Liver (tissue), 9 donors: ENCODE results near the gene KSR1. TPM values are rescaled to one million over a fixed set of nuclear protein-coding genes. Genes with fewer than 3 reads are reported as not detected.

Source experiments
- DNase-seq: peaks from one replicate; pipeline ENCODE4 v3.0.0-alpha.2; 2017; ENCODE audit warnings: low spot score
- H3K27ac ChIP-seq, 2 donors: one replicate each; pipeline ENCODE4 v1.7.0; 2013; ENCODE audit warnings: inconsistent platforms in 2 of 2, low read length in 2 of 2, control low read depth in 1 of 2, low read depth in 1 of 2, mild to moderate bottlenecking in 1 of 2
- H3K27me3 ChIP-seq, 4 donors: one replicate each; pipeline versions ENCODE4 v1.6.1 to v1.7.0; 2013; ENCODE audit warnings: low read length in 3 of 4, inconsistent platforms in 1 of 4, mild to moderate bottlenecking in 1 of 4, moderate library complexity in 1 of 4; ENCODE audit not compliant: control insufficient read depth in 4 of 4, insufficient read depth in 4 of 4
- H3K36me3 ChIP-seq, 4 donors: one replicate each; pipeline versions ENCODE4 v1.6.1 to v1.7.0; 2013; ENCODE audit warnings: low read length in 3 of 4, mild to moderate bottlenecking in 3 of 4, low read depth in 1 of 4, moderate library complexity in 1 of 4; ENCODE audit not compliant: control insufficient read depth in 4 of 4, insufficient read depth in 3 of 4
- H3K4me1 ChIP-seq, 4 donors: one replicate each; pipeline versions ENCODE4 v1.6.1 to v1.7.0; 2013; ENCODE audit warnings: low read length in 3 of 4, mild to moderate bottlenecking in 3 of 4, moderate library complexity in 1 of 4; ENCODE audit not compliant: control insufficient read depth in 4 of 4, insufficient read depth in 4 of 4
- H3K4me3 ChIP-seq, 3 donors: one replicate each; pipeline versions ENCODE4 v1.6.1 to v1.7.0; 2013; ENCODE audit warnings: low read length in 3 of 3, control low read depth in 1 of 3, low read depth in 1 of 3, mild to moderate bottlenecking in 1 of 3
- H3K9ac ChIP-seq, 2 donors: one replicate each; pipeline ENCODE4 v1.7.0; 2013; ENCODE audit warnings: low read length in 2 of 2, mild to moderate bottlenecking in 2 of 2, moderate library complexity in 2 of 2, control low read depth in 1 of 2, low read depth in 1 of 2
- H3K9me3 ChIP-seq, 4 donors: one replicate each; pipeline versions ENCODE4 v1.6.1 to v1.7.0; 2013; ENCODE audit warnings: low read length in 3 of 4; ENCODE audit not compliant: control insufficient read depth in 4 of 4
- ATF3 ChIP-seq: IDR thresholded peaks from 2 replicates; pipeline ENCODE4 v1.6.1; 2016; ENCODE audit warnings: antibody characterized with exemption
- EGR1 ChIP-seq, 2 donors: IDR thresholded peaks; 2 replicates each; pipeline ENCODE4 v1.6.1; 2016 to 2018; ENCODE audit warnings: antibody characterized with exemption in 2 of 2, low read depth in 2 of 2
- FOXA1 ChIP-seq: IDR thresholded peaks from 2 replicates; pipeline ENCODE4 v1.6.1; 2016; ENCODE audit warnings: antibody characterized with exemption
- FOXA2 ChIP-seq: IDR thresholded peaks from 2 replicates; pipeline ENCODE4 v1.6.1; 2016; ENCODE audit warnings: antibody characterized with exemption
- GABPA ChIP-seq, 2 donors: IDR thresholded peaks in 1 of 2; conservative IDR thresholded peaks in 1 of 2; 2 replicates each; pipeline ENCODE4 v1.6.1; 2016; ENCODE audit warnings: antibody characterized with exemption in 2 of 2, mild to moderate bottlenecking in 1 of 2, moderate library complexity in 1 of 2
- HNF4G ChIP-seq: IDR thresholded peaks from 2 replicates; pipeline ENCODE4 v1.6.1; 2016; ENCODE audit warnings: antibody characterized with exemption
- JUND ChIP-seq, 2 donors: IDR thresholded peaks; 2 replicates each; pipeline ENCODE4 v1.6.1; 2016; ENCODE audit warnings: antibody characterized with exemption in 2 of 2
- MAX ChIP-seq: IDR thresholded peaks from 2 replicates; pipeline ENCODE4 v1.6.1; 2016; ENCODE audit warnings: antibody characterized with exemption
- NR2F2 ChIP-seq: IDR thresholded peaks from 2 replicates; pipeline ENCODE4 v1.6.1; 2016; ENCODE audit warnings: antibody characterized with exemption
- RAD21 ChIP-seq, 2 donors: IDR thresholded peaks; 2 replicates each; pipeline ENCODE4 v1.6.1; 2016; ENCODE audit warnings: antibody characterized with exemption in 2 of 2, mild to moderate bottlenecking in 2 of 2
- REST ChIP-seq: IDR thresholded peaks from 2 replicates; pipeline ENCODE4 v1.6.1; 2016; ENCODE audit warnings: antibody characterized with exemption, mild to moderate bottlenecking
- RXRA ChIP-seq, 2 donors: IDR thresholded peaks; 2 replicates each; pipeline ENCODE4 v1.6.1; 2017 to 2018; ENCODE audit warnings: antibody characterized with exemption in 2 of 2, mild to moderate bottlenecking in 1 of 2
- SP1 ChIP-seq: IDR thresholded peaks from 2 replicates; pipeline ENCODE4 v1.6.1; 2018; ENCODE audit warnings: antibody characterized with exemption, mild to moderate bottlenecking
- TAF1 ChIP-seq: conservative IDR thresholded peaks from 2 replicates; pipeline ENCODE4 v1.6.1; 2016; ENCODE audit warnings: antibody characterized with exemption, mild to moderate bottlenecking
- YY1 ChIP-seq: IDR thresholded peaks from 2 replicates; pipeline ENCODE4 v1.6.1; 2016; ENCODE audit warnings: antibody characterized with exemption, mild to moderate bottlenecking
- ZBTB33 ChIP-seq: IDR thresholded peaks from 2 replicates; pipeline ENCODE4 v1.6.1; 2016; ENCODE audit warnings: antibody characterized with exemption
- WGBS: extraction: QIAGEN DNeasy Blood & Tissue Kit; methylation state at CpG from one replicate; pipeline ENCODE4 v1.1.7; 2013; 5-methylcytosine and 5-hydroxymethylcytosine counted together
- polyA plus RNA-seq, 2 donors: library from polyadenylated mRNA; stranded (reverse) in 1 of 2; unstranded in 1 of 2; fragments of 200-250 nt in 1 of 2; fragments of >200 nt in 1 of 2; fragmentation: Nextera tagmentation in 1 of 2; extraction: Ambion mirVana in 1 of 2; gene quantifications; one replicate each; pipeline versions ENCODE4 v1.2.1 to v1.2.3, GENCODE V29; 2013 to 2015
- total RNA-seq, 2 donors: library from RNA; depleted of rRNA; stranded (reverse); fragments of >200 nt; gene quantifications; one replicate each; pipeline ENCODE4 v1.2.3, GENCODE V29; 2014
- donor health status: healthy.
- donor health status: healthy.
- donor health status: healthy.
- donor health status: healthy.
- donor health status: healthy.

Gene KSR1
- total and polyA plus RNA-seq, 4 donors: 1.2 to 9.0 (median 4.1) TPM

GRCh38 chr17:27496005-27496404, 39.8 kb downstream of the KSR1 start:
- TF ChIP-seq TAF1 (no peak), MAX (no peak), FOXA2 (no peak), YY1 (no peak), NR2F2 (no peak), ATF3 (no peak), RXRA (IDR thresholded peaks at IDR 0.05) (no peak), RAD21 (IDR thresholded peaks at IDR 0.05) (no peak), JUND (IDR thresholded peaks at IDR 0.05) (no peak), REST (no peak), ZBTB33 (no peak), HNF4G (no peak), EGR1 (IDR thresholded peaks at IDR 0.05; ENCODE audit: low read depth in 2 of 2) (no peak), GABPA (IDR thresholded peaks at IDR 0.05 in 1 of 2, conservative IDR thresholded peaks at IDR 0.05 in 1 of 2) (no peak), FOXA1 (no peak)
- no peak for DNase-seq
- Histone ChIP-seq H3K9ac (no peak overlapping the region), H3K36me3 (no peaks in the 10 kb centered on the region), H3K27me3 (no peaks in the 10 kb centered on the region), H3K4me3 (no peak overlapping the region), H3K27ac (peak overlapping the region in 1 of 2 donors; percentile 64), H3K4me1 (peaks cover 3 to 35% (median 26%) of the 10 kb centered on the region in 4 donors), H3K9me3 (no peaks in the 10 kb centered on the region)
- 89% methylated on average over 5 of the region's 5 CpGs for WGBS

GRCh38 chr17:27496437-27496943, 40.2 kb downstream of the KSR1 start:
- Histone ChIP-seq H3K4me1 (peaks cover 3 to 35% (median 26%) of the 10 kb centered on the region in 4 donors), H3K4me3 (no peak overlapping the region), H3K9ac (no peak overlapping the region), H3K27ac (peak overlapping the region in 1 of 2 donors; percentile 64), H3K9me3 (no peaks in the 10 kb centered on the region), H3K27me3 (no peaks in the 10 kb centered on the region), H3K36me3 (no peaks in the 10 kb centered on the region)
- TF ChIP-seq SP1 (peak; percentile 35), REST (no peak), RAD21 (IDR thresholded peaks at IDR 0.05) (peak in 1 of 2 donors; percentile 14), EGR1 (IDR thresholded peaks at IDR 0.05; ENCODE audit: low read depth in 2 of 2) (no peak)
- peak; percentile 49 for DNase-seq
- 37% methylated on average over 7 of the region's 7 CpGs for WGBS
